ENCODE measurements around the gene CTNNA1.

The CTNNA1 gene

GRCh38 chr5:138974227-138975063, 221.2 kb downstream of the CTNNA1 start:
- no peak for FAIRE-seq

DNA sequence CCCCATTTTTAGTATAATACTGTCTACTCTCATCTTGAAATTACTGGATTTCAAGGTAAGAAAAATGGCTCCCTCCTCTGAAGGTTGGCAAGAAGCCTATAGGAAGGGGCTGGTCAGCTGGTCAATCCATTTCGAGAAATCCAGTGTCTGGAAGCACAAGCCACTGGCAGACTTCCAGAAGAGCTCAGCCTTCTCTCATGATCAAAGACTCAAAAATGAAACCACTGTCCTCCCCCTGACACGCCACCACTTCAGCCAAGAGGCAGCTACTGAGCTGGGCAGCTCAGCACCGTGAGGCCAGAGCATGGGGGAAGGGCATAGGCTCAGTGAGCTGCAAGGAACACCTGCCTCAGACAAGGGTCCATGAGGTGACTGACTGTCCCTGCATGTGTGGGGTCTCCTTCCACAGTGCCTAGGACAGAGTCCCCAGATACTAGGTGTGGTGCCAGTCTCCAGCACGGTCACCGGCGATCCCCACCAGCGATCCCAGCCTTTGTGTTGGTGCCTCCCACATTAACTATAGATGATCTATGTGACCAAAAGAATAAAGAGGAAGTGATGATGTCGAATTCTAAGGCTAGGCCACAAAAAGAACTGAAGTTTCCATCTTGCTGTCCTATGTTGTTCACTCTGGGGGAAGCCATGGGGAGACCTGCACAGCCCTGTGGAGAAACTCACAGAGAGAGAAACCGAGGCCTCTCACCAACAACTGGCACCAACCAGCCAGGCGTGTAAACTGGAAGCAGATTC, 222.0 kb downstream of the CTNNA1 start:
- no peak for FAIRE-seq

DNA sequence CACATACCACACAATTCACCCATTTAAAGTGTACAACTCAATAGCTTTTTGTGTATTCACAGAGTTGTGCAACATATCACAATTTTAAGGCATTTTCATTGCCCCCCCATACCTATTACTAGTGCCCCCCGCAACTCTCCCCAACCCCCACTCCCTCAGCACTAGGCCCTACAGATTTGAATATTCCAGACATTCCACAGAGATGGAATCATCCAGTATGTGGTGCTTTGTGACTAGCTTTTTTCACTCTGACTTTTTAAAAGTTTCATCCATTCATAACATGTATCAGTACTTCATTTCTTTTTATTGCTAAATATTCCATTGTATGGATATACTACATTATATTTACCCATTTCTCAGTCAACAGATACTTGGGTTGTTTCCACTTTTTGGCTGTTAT, 224.9 kb downstream of the CTNNA1 start:
- no peak for FAIRE-seq

- FAIRE-seq: no peak
These were observed 225.4 kb downstream of the CTNNA1 start for GRCh38 chr5:138978581-138978980.

- FAIRE-seq: no peak
These were observed 226.6 kb downstream of the CTNNA1 start for GRCh38 chr5:138979684-138980280.

DNA sequence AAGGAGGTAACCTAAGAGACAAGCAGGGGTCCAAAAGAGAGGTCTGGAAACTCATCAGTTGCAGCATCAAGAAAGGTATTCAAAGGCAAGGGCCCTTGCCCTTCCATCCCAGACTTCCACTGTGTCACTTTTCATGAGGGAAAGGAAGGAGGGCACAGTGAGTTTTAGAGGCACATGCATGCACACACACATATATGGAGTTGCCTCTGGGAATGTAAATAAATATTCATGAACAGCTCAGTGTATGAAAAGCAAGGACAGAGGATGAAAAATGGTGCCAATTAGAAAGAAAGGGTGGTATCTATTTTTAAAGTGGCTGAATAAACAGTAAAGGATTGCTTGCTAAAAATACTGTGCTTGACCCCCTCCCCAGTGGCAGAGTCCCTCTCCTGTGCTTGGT, 227.2 kb downstream of the CTNNA1 start:
- no peak for FAIRE-seq

DNA sequence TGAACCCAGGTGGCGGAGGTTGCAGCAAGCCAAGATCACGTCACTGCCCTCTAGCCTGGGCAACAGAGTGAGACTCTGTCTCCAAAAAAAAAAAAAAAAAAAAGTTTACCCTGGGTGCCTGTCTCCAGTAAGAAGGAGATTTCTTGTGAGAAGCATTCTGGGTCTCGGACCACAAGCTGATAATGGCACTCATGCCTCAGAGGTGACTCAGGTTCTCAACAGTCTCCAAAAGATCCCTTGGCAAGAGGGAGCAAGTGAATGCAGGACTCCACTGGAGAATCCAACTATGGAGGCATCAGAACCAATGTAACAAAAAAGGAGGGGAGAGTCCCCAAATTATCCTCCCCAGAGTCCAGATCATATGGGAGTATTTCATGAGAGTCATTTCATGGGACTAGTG, 227.9 kb downstream of the CTNNA1 start:
- no peak for FAIRE-seq

DNA sequence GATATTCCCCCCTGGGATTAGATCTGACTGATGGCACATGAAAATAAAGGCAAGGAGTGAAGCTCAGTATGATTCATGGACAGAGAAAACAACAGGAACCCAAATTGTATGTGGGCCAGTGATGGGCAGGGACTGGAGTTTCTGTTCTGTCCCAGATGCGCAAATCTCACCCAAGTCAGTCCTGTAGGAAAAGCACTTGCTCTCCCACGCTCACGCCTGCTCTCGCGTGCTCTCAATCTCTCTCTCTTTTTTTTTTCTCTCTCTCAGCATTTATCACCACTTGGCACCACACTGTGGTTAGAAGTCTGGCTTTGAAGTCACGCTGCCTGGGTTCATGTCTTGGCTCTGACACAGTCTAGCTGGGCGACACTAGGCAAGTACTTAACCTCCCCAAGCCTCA, 228.4 kb downstream of the CTNNA1 start:
- no peak for FAIRE-seq

DNA sequence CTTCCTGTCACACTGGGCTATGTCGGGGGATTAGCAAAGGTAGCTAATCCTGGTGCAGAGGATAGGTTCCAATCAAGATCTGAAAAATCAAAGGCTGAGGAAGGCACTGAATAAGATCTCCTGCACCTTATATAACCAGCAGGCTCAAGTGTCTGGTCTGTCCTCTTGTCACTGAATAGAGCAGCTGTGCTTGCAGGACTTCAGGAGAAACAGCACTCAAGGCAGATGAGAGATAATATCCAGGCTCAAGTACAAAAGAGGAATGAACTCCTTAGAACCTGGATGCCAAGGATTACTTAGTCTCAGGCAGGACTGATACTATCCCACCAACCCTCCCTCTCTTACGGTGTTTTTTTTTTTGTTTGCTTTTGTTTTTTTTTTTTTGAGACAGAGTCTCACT, 230.8 kb downstream of the CTNNA1 start:
- FAIRE-seq: no peak

All from G401.6 (cell line).